HG03442 (cell line): Measurements from ENCODE around the gene RUNDC1.

Source experiments
- ATAC-seq: cut with Tn5 transposase; IDR thresholded peaks from one replicate; pipeline ENCODE4 v1.9.1; 2021; ENCODE audit warnings: mild to moderate bottlenecking, moderate library complexity; ENCODE audit not compliant: unreplicated experiment

RUNDC1 gene

GRCh38 chr17:43018008-43018853, 37.9 kb downstream of the RUNDC1 start:
- no peak for ATAC-seq

DNA sequence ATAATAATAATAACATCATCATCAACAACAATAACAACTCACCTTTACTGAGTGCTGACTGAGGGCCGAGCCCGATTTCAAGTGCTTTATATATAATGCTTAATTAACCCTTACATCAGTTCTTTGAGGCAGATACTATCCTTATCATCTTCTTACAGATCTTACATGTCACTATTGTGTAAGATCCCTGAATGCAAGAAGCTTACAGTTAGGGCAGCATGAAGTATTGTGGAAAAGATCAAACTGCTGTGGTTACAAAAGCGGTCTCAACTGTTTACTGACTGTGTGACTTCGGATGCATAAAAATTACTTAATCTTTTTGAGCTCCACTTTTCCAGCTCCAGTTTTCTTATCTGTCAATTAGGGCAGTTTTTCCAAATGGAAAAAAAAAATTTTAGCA, 38.6 kb downstream of the RUNDC1 start:
- ATAC-seq, result no peak

GRCh38 chr17:43019418-43019817, 39.1 kb downstream of the RUNDC1 start:
- no peak for ATAC-seq

DNA sequence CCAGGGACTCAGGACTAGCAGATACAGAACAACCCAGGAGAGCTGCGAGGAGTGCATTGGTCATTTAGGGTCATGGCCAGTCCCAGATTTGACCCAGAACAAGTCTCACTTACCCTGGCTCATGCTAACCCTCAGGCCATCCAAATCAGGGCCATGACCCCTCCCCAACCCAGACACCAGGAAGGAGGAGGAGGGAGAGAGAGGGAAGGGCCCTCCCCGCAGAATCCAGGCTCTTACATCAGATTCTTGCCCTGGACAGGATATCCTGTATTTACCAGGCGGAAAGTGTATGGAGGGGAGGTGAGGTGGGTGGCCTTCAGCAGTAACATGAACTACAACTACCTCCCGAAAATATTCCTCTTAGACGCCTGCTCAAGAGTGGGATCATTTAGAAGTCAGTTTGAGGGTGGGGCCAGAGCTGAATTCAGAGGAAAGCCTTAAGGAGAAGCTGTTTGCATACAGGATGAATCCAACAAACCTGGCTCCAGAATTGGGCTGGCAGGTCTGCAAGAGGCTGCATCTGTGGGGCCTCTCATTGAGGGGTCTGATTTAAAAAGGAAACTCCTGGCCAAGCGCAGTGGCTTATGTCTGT, 39.8 kb downstream of the RUNDC1 start:
- no peak for ATAC-seq

- no peak for ATAC-seq
Observed at GRCh38 chr17:43020789-43021740, 40.7 kb downstream of the RUNDC1 start.

DNA sequence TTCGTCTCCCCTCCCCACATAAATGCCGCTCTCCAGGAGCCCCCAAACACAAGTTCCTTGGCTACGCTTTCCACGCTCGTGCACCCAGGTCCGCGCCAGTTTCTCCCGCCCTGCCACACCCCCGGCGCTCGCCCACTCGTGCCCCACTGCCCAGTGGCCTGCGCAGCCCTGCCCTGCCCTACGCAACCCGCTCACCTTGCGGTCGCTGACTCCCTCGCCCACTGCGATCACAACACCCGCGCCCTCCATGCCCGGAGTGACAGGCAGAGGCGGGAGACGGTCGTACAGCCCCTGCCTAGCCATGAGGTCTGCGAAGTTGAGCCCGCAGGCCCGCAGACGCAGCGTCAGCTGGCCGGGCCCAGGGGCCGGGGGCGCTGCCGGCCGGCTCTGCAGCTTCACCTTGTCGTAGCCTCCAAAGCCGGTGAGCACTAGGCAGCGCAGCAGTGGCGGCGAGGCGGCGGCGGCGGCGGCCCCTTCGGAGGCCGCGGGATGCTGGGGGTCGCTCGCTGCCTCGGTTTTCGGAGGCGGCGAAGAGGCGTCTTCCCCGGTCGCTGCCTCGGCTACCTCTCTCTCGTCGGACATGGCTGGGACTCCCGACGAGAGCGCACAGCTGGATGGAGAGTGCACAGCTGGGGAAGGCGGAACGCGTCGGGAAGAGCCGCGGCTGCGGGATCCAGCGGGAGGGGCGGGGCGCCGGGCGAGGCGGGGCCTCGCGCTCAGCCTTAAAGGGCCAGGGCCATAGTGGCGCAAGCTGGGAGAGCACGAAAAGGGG, 41.6 kb downstream of the RUNDC1 start, which contains the start of gene VAT1:
TSS of gene VAT1 (minus strand) at position 645 of the 772 bp plus-strand sequence. CDS start at position 582, 63 bp downstream.
- ATAC-seq, result no peak

GRCh38 chr17:43024407-43025289, 44.3 kb downstream of the RUNDC1 start, which contains the start of gene RND2:
Gene RND2, plus strand, starts transcription at chr17:43025231. Its CDS starts 117 bp downstream, at chr17:43025348.
- no peak for ATAC-seq

GRCh38 chr17:43025290-43025657, 44.9 kb downstream of the RUNDC1 start:
- ATAC-seq, result no peak

GRCh38 chr17:43025766-43026537, 45.6 kb downstream of the RUNDC1 start:
- ATAC-seq, result no peak

- ATAC-seq, result no peak
Observed at GRCh38 chr17:43026595-43026994, 46.2 kb downstream of the RUNDC1 start.

- ATAC-seq, result no peak
Observed at GRCh38 chr17:43027091-43028032, 47.0 kb downstream of the RUNDC1 start.

GRCh38 chr17:43028221-43028861, 48.0 kb downstream of the RUNDC1 start:
- ATAC-seq, result no peak

- no peak for ATAC-seq
Observed at GRCh38 chr17:43030137-43030767, 49.9 kb downstream of the RUNDC1 start.

DNA sequence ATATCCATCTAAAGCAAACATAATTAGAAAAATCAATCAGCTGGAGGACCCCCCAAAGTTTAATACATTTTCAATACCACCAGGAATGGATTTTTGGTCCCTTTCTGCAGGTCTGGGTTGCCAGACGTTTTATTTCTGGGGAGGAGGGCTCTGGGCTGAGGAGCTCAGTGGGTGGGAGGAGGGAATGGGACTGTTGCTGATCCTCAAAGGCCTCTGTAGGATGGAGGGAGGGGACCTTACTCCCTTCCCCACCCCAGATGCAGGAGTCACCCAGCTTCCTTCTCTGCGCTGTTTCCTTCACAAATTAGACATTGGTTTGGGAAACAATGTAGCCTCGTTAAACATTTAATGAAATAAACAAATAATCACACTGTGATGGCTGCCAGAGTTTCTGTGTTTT, 51.3 kb downstream of the RUNDC1 start:
- no peak for ATAC-seq

DNA sequence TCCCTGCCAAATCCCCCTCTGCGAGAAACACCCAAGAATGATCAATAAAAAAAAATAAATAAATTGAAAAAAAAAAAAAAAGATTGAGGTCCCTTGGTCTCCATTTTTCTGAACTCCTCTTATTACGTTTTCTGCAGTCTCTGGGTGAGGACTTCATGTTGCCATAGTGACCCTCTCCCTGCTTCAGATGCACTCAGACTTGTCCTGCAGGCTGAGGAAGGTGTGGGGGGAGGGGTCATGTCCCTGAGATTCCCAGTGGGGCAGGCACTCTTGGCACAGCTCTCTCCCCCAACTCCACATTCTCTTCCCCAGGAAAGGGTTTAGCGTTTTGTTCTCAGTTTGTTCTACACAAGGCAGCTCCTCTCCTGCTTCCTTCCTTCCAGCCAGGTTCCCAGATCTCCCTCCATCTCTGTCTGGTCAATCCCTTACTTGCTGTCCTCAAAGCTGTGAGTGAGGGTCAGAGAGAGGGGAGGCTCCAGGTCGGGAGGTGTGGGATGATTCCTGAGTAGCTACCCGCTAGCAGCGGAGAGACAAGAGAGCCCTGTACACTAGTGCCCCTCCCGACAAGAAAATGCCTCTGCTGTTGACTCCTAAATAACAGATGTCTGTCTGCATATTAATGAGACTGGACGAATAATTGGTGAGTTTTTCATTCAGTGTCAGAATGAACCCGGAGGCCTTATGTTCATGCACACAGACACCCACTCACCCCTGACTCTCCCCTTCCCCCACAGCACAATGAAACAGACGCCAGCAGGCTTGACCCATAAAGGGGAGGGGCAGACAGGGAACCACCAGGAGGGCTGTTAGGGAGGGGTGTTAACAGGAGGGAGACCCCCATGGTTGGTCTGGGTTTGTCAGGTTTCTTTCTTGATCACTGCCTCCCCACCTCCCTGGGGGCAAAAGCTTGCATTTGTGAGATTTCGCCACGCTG, 53.9 kb downstream of the RUNDC1 start:
- no peak for ATAC-seq

GRCh38 chr17:43034894-43035293, 54.5 kb downstream of the RUNDC1 start:
- no peak for ATAC-seq
